ENCODE measurements around the gene MBOAT1.
"Not testable (repeated sequence)": the region's sequence is repeated elsewhere in the genome, so short reads cannot be mapped to it uniquely, and the experiment has no call there.

Gene MBOAT1, protein sequence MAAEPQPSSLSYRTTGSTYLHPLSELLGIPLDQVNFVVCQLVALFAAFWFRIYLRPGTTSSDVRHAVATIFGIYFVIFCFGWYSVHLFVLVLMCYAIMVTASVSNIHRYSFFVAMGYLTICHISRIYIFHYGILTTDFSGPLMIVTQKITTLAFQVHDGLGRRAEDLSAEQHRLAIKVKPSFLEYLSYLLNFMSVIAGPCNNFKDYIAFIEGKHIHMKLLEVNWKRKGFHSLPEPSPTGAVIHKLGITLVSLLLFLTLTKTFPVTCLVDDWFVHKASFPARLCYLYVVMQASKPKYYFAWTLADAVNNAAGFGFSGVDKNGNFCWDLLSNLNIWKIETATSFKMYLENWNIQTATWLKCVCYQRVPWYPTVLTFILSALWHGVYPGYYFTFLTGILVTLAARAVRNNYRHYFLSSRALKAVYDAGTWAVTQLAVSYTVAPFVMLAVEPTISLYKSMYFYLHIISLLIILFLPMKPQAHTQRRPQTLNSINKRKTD

GRCh38 chr6:20212392-20213111, at the start of gene MBOAT1:
Gene MBOAT1 (minus strand): TSS chr6:20212469. CDS start chr6:20212234, 235 bp downstream.
- peak; percentile 79 for DNase-seq

DNA sequence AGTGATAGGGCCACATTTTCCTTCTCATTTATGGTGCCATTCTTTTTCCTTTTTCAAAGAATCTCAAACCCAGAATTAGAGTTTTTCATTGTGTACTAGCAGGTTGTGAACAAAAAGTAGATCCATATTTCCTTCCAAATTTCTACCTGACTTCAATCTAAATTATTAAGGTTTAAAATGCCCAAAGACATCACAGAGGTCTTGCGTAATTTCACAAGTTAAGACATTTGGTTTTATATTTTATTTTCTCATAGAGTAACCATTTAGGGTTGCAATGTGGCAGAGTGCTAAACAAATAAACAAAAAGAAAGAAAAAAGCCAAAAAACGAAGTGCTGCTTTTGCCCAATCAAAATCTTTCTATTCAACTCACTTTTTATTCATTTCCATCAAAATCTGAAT, 49.4 kb upstream of the MBOAT1 start:
- DNase-seq = no peak

GRCh38 chr6:20260360-20260759, 48.1 kb upstream of the MBOAT1 start:
- DNase-seq = no peak

DNA sequence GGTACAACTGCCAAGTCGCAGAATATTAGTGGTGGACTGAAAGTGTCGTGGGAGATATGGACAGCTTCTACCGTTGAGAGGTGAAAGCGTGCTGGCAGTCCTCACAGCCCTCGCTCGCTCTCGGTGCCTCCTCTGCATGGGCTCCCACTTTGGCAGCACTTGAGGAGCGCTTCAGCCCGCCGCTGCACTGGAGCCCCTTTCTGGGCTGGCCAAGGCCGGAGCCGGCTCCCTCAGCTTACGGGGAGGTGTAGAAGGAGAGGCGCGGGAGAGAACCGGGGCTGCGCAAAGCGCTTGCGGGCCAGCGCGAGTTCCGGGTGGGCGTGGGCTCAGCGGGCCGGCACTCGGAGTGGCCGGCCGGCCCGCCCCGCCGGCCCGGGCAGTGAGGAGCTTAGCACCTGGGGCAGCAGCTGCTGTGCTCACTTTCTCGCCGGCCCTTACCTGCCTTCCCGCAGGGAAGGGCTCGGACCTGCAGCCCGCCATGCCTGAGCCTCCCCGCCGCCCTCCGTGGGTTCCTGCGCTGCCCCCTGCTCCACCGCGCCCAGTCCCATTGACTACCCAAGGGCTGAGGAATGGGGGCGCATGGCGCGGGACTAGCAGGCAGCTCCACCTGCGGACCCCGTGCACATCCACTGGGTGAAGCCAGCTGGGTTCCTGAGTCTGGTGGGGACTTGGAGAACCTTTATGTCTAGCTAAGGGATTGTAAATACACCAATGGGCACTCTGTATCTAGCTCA, 47.2 kb upstream of the MBOAT1 start:
- DNase-seq = no peak

DNA sequence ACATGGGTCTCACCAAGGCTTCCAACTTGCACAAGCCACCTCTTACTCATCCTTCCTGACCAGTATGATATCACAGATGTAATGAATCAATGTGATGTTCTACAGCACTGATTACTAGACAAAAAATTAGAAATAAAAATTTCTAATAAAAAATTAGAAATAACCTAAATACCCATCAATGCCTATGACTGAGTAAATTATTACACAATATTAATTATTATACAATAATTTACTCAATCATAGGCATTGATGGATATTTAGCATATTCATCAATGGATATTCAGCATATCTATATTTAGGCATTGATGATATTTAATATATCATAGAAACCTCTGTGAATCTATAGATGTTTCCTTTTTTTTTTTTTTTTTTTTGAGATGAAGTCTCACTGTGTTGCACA, 43.2 kb upstream of the MBOAT1 start:
- DNase-seq = no peak

GRCh38 chr6:20254295-20254694, 42.0 kb upstream of the MBOAT1 start:
- no peak for DNase-seq

DNA sequence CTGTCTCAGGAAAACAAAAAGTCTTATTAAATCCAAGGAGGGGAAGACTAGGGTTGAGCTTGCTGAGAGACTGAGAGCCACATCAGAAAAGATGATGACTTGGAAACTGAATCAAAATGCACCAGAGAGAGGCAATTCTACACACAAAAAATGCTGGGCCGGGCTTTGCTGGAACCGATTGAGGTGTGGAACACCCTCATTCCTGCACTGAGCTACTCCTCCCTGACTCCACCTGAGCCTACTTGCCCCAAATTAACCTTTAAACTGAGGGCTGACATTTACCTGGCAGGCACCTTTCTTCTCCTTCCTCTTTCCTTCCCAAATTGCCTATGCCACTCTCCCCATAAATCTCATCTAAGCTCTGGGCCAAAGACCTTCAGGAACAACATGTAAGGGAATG, 40.8 kb upstream of the MBOAT1 start:
- no peak for DNase-seq

DNA sequence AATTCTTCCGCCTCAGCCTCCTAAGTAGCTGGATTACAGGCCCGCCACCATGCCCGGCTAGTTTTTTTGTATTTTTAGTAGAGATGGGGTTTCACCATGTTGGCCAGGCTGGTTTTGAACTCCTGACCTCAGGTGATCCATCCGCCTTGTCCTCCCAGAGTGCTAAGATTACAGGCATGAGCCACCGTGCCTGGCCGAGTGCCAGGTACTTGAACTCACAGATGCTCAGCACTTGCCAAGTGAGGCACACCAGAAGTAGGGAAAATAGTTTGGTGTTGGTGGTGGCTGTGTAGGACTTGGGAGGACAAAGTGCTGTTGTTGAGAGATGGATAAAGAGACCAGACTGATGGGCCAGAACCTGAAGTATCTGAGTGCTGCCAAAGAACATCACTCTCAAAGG, 40.0 kb upstream of the MBOAT1 start:
- DNase-seq = no peak

DNA sequence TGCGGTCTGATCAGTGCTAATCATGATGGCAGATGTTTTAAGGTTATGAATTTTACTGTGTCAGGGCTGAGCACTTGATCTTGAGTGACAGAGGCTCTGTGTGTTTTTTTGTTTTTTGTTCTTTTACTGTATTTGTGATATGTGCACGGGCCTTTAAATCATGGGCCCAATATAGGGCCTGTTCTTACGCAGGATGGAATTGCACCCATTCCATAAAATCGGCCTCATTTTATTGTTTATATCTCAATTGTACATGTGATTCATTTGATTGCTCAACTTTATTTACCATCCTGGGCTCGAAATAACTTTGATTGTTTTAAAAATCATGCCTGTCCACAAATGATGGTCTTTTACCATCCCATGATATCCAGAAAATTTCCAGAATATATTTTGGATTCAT, 39.3 kb upstream of the MBOAT1 start:
- no peak for DNase-seq

GRCh38 chr6:20246125-20246524, 33.9 kb upstream of the MBOAT1 start:
- no peak for DNase-seq

GRCh38 chr6:20244807-20245681, 32.8 kb upstream of the MBOAT1 start:
- not testable (repeated sequence) for DNase-seq

GRCh38 chr6:20243288-20243687, 31.0 kb upstream of the MBOAT1 start:
- no peak for DNase-seq

DNA sequence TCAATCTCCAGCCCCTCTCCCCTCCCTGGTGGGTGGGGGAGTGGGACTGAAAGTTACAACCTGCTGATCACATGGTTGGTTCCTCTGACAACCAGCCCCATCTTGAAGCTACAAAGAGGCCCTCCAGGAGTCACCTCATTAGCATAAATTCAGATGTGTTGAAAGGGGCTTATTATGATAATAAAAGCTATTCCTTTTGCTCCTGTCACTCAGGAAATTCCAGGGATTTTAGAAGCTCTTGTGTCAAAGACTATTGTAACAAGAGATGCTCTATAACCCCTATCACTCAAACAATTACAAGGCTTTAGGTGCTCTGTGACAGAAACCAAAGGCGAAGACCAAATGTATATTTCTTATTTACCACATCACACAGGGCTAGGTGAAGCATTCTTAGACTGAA, 30.1 kb upstream of the MBOAT1 start:
- no peak for DNase-seq

- no peak for DNase-seq
Measured at GRCh38 chr6:20241102-20241501, 28.8 kb upstream of the MBOAT1 start.

DNA sequence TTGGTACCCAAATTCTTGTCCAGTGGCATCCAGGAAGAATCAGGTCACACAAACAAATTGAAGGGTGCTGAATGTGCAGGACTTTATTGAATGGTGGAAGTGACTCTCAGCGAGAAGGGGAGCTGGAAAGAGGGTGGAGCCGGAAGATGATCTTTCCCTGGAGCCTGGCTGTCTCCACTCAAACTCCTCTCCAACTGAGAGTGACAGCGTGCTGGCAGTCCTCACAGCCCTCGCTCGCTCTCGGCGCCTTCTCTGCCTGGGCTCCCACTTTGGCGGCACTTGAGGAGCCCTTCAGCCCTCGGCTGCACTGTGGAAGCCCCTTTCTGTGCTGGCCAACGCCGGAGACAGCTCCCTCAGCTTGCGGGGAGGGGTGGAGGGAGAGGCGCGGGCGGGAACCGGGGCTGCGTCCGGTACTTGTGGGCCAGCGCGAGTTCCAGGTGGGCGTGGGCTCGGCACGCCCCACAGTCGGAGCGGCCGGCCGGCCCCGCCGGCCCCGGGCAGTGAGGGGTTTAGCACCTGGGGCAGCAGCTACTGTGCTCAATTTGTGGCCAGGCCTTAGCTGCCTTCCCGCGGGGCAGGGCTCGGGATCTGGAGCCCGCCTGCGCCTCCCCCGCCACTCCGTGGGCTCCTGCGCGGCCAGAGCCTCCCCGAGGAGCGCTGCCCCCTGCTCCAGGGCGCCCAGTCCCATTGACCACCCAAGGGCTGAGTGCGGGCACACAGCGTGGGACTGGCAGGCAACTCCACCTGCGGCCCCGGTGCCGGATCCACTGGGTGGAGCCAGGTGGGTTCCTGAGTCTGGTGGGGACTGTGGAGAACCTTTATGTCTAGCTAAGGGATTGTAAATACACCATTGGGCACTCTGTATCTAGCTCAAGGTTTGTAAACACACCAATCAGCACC, 26.7 kb upstream of the MBOAT1 start:
- no peak for DNase-seq

GRCh38 chr6:20237677-20238460, 25.6 kb upstream of the MBOAT1 start:
- DNase-seq = no peak

DNA sequence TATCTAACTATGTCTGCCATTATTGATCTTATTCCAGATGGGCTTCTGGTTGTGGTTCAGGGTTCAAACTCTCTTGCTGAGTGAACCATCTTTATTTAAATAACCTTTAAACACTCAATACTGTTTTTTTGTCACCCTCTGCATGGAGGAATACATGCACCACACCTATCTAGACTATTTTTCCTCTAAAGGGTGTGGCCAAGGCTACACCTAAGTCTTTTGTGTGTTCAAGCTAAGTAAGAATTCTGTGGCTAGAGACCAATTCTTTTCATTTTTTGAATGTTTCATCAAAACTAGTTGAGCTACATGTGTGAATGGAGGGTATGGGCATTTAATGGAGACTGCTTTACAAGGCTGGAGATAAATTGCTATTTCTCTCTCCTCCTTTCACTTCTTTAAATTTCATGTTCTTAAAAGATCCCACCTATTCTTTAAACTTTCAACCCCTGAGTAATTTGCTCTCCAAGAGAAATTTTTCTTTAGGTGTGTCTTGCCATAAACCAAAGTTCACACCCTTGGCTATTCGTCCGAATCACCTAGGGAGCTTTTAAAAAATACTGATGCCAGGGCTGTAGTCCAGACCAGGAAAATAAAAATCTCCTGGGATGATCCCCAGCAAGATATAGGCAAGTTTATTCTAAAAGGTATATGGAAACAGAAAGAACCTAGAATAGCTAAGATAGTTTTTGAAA, 24.8 kb upstream of the MBOAT1 start:
- DNase-seq = no peak

DNA sequence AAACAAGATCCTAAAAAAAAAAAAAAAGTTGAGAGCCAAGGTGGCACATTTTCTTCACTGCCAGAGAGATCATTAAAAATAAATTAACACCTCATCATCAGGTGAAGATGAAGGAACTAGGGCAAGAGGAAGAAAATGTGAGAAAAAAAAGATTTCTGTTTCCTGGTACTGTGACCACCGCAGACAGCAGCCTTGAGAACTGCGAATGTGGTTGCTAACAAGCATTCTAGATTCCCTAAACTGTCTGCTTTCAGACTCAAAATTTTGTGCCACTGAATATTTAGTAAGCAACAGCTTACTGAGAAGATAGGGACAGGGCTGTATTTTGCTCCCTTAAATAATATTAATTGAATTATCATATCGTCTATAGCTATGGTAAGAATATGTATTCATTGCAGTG, 24.1 kb upstream of the MBOAT1 start:
- no peak for DNase-seq

GRCh38 chr6:20235041-20235440, 22.8 kb upstream of the MBOAT1 start:
- DNase-seq = no peak

- no peak for DNase-seq
Measured at GRCh38 chr6:20234136-20234535, 21.9 kb upstream of the MBOAT1 start.

All from GOT3 (cell line).